Hematopoietic multipotent progenitor cell treated with erythropoietin and hydrocortisone succinate and interleukin-3 and kit ligand, for 15 days (in vitro differentiated cells): ENCODE results near the gene CLIP4.
A peak's percentile ranks its signal among the peaks of the same experiment; 100 is the strongest.

Experiments
- DNase-seq: peaks from one replicate; pipeline ENCODE4 v3.0.0-alpha.2; 2015; ENCODE audit warnings: low spot score

CLIP4 gene

GRCh38 chr2:29189052-29189451 lies 73.8 kb downstream of the CLIP4 start:
- DNase-seq = no peak

- DNase-seq = no peak
Observed at GRCh38 chr2:29191817-29192216, 76.6 kb downstream of the CLIP4 start.

- DNase-seq = no peak
Observed at GRCh38 chr2:29192526-29192925, 77.3 kb downstream of the CLIP4 start.

GRCh38 chr2:29193111-29193510 lies 77.9 kb downstream of the CLIP4 start:
- no peak for DNase-seq

- no peak for DNase-seq
Observed at GRCh38 chr2:29193681-29194080, 78.5 kb downstream of the CLIP4 start.

- DNase-seq = no peak
Observed at GRCh38 chr2:29195796-29196195, 80.6 kb downstream of the CLIP4 start.

GRCh38 chr2:29196792-29197788 lies 81.9 kb downstream of the CLIP4 start:
- DNase-seq = peak; percentile 72

GRCh38 chr2:29201979-29202378 lies 86.8 kb downstream of the CLIP4 start:
- no peak for DNase-seq

- DNase-seq = no peak
Observed at GRCh38 chr2:29202819-29203495, 87.7 kb downstream of the CLIP4 start.

- DNase-seq = no peak
Observed at GRCh38 chr2:29206941-29207340, 91.7 kb downstream of the CLIP4 start.

GRCh38 chr2:29207352-29208148 lies 92.3 kb downstream of the CLIP4 start:
- DNase-seq = no peak

GRCh38 chr2:29209551-29209950 lies 94.3 kb downstream of the CLIP4 start:
- DNase-seq = no peak

GRCh38 chr2:29212009-29212408 lies 96.8 kb downstream of the CLIP4 start:
- no peak for DNase-seq

GRCh38 chr2:29213888-29214291 lies 98.7 kb downstream of the CLIP4 start:
- no peak for DNase-seq

GRCh38 chr2:29215073-29215472 lies 99.9 kb downstream of the CLIP4 start:
- DNase-seq = no peak

- no peak for DNase-seq
Observed at GRCh38 chr2:29215739-29216608, 100.8 kb downstream of the CLIP4 start.

- no peak for DNase-seq
Observed at GRCh38 chr2:29216609-29216909, 101.3 kb downstream of the CLIP4 start.

- no peak for DNase-seq
Observed at GRCh38 chr2:29218071-29218470, 102.9 kb downstream of the CLIP4 start.

- DNase-seq = no peak
Observed at GRCh38 chr2:29218550-29219125, 103.4 kb downstream of the CLIP4 start.

- no peak for DNase-seq
Observed at GRCh38 chr2:29219374-29219773, 104.2 kb downstream of the CLIP4 start.
